Measurements from ENCODE around the gene OSBPL10.

Gene OSBPL10

DNA sequence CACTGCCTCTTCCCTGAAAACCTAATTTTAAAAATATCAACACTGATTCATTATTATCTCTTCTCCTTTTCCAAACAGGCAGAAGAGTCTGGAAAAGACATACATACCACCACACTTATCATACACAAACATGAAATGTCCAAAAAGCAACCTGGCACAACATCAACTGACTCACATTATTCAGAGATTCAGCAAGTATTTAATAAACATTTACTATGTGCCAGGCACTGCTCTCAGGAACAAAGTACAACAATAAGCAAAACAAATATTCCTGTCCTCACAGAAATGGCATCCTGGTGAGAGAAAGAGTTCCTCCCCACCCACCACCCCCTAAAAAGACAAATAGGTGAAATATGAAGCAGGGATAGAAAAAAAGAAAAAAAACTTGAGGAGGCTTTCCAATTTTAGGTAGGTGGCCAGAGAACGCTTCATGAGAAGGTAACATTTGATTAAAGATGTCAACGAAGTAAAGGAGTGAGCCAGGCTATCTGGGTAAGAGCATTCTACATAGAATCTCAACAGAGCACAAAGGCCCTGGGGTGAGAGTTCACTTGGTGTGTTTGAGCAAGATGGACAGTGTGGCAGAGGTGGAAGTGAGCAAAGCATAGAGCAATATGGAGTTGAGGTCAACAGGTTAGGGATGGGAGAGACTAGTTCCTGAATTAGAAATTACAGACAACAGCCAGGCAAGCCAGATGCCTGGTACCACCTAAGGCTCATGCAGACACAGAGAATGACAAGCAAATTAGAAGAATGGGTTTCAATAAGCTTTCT is 141.7 kb downstream of the OSBPL10 start:
- Histone ChIP-seq H3K4me3 (ENCODE audit: low read depth, low read length) (no peak overlapping the region), H4K8ac (ENCODE audit: low read depth, low read length) (no peak overlapping the region), H2BK12ac (ENCODE audit: low read length) (no peak overlapping the region), H2AK5ac (ENCODE audit: low read length) (no peak overlapping the region), H3K9ac (ENCODE audit: low read length) (no peak overlapping the region), H4K12ac (ENCODE audit: low read depth, low read length) (no peak overlapping the region), H3K27ac (ENCODE audit: low read depth, low read length) (no peak overlapping the region), H3K23ac (ENCODE audit: low read length) (no peak overlapping the region), H2BK120ac (ENCODE audit: insufficient read depth, low read length, poor library complexity) (peak overlapping the region; percentile 18), H3K14ac (ENCODE audit: low read length) (no peak overlapping the region), H2BK5ac (ENCODE audit: low read depth, low read length, poor library complexity) (no peak overlapping the region), H3K36me3 (ENCODE audit: control insufficient read depth in 1 of 2, insufficient read depth in 2 of 2, low read length in 2 of 2) (no peaks in the 10 kb centered on the region), H2AFZ (ENCODE audit: insufficient read depth, low read length, poor library complexity) (no peak overlapping the region), H3K79me1 (ENCODE audit: low read length) (peaks cover 2% of the 10 kb centered on the region), H3K27me3 (ENCODE audit: insufficient read depth, low read length) (no peaks in the 10 kb centered on the region), H3K4me1 (ENCODE audit: control insufficient read depth in 1 of 2, insufficient read depth in 2 of 2, low read length in 2 of 2) (peaks cover 0 to 2% of the 10 kb centered on the region in 2 experiments), H3K79me2 (ENCODE audit: control insufficient read depth, insufficient read depth, low read length, poor library complexity) (peaks cover 2% of the 10 kb centered on the region), H3K18ac (ENCODE audit: low read length) (no peak overlapping the region), H4K91ac (ENCODE audit: low read depth, low read length) (no peak overlapping the region), H3K9me3 (ENCODE audit: insufficient read depth, low read depth, low read length) (no peaks in the 10 kb centered on the region), H3K4me2 (ENCODE audit: low read length) (no peak overlapping the region), H3K4ac (ENCODE audit: low read depth, low read length) (no peak overlapping the region)
- no CpG with 5 or more reads among the region's 2 CpGs for WGBS (ENCODE audit: extremely low coverage, insufficient coverage, insufficient read length)
- DNase-seq, result no peak

DNA sequence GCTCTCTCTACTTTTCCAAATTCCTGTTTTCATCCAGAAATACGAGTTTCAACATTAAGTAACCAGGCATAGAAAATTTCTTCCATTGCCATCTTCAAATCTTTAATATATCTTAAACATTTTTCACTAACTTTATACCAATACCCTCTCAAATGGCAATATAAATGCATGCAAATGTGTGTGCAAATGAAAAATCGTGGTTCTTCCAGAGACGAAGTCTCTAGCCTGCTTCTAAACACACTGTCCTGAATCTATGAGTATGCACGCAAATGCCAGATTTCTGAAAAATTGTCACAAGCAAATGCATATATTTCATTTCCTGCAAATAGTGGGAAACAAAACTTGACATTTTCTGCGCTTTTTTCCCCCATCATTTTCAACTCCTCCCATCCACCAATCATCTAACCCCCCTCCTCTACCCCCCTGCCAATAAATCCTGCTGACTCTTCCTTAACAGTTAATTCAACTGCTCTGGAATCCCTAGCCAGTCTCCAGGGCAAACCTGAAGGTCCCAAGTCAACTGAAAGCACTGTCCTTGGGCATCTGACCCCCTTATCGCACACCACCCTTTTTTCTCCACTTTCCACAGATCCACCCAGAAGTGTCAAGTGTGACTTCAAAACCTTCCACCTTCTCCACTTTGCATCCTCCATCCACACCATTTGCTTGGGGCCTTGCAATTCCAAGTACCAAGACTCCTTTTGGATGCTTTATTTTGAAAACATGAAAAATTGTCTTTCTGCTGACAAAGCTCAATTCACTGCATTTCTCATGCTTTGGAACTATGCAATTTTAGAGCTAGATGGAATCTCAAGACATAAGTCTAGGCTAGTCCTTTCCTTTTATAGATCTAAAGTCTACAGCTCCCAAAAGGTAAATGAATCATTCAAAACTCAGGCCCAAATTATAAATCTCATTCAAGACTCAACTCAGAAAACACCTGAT is 144.7 kb downstream of the OSBPL10 start:
- Histone ChIP-seq H3K27me3 (ENCODE audit: insufficient read depth, low read length) (no peaks in the 10 kb centered on the region), H2AK5ac (ENCODE audit: low read length) (peak overlapping the region; percentile 69), H3K4me2 (ENCODE audit: low read length) (no peak overlapping the region), H3K14ac (ENCODE audit: low read length) (no peak overlapping the region), H3K23ac (ENCODE audit: low read length) (no peak overlapping the region), H3K18ac (ENCODE audit: low read length) (peak overlapping the region; percentile 86), H3K4me3 (ENCODE audit: low read depth, low read length) (no peak overlapping the region), H4K8ac (ENCODE audit: low read depth, low read length) (peak overlapping the region; percentile 65), H2BK12ac (ENCODE audit: low read length) (no peak overlapping the region), H3K9ac (ENCODE audit: low read length) (no peak overlapping the region), H3K79me1 (ENCODE audit: low read length) (peaks cover 5% of the 10 kb centered on the region), H2BK5ac (ENCODE audit: low read depth, low read length, poor library complexity) (no peak overlapping the region), H2AFZ (ENCODE audit: insufficient read depth, low read length, poor library complexity) (no peak overlapping the region), H3K4ac (ENCODE audit: low read depth, low read length) (peak overlapping the region; percentile 46), H3K36me3 (ENCODE audit: control insufficient read depth in 1 of 2, insufficient read depth in 2 of 2, low read length in 2 of 2) (no peaks in the 10 kb centered on the region), H2BK120ac (ENCODE audit: insufficient read depth, low read length, poor library complexity) (peak overlapping the region; percentile 22), H4K91ac (ENCODE audit: low read depth, low read length) (no peak overlapping the region), H3K4me1 (ENCODE audit: control insufficient read depth in 1 of 2, insufficient read depth in 2 of 2, low read length in 2 of 2) (peaks cover 4 to 11% of the 10 kb centered on the region in 2 experiments), H3K9me3 (ENCODE audit: insufficient read depth, low read depth, low read length) (peaks cover 1% of the 10 kb centered on the region), H3K27ac (ENCODE audit: low read depth, low read length) (no peak overlapping the region), H4K12ac (ENCODE audit: low read depth, low read length) (no peak overlapping the region), H3K79me2 (ENCODE audit: control insufficient read depth, insufficient read depth, low read length, poor library complexity) (peaks cover 2% of the 10 kb centered on the region)
- WGBS (ENCODE audit: extremely low coverage, insufficient coverage, insufficient read length), result 100% methylated on average over 1 of the region's 6 CpGs
- DNase-seq, result no peak

- Histone ChIP-seq H3K18ac (ENCODE audit: low read length) (no peak overlapping the region), H2AFZ (ENCODE audit: insufficient read depth, low read length, poor library complexity) (no peak overlapping the region), H2BK12ac (ENCODE audit: low read length) (no peak overlapping the region), H3K4me1 (ENCODE audit: control insufficient read depth in 1 of 2, insufficient read depth in 2 of 2, low read length in 2 of 2) (peaks cover 11 to 23% of the 10 kb centered on the region in 2 experiments), H2BK120ac (ENCODE audit: insufficient read depth, low read length, poor library complexity) (no peak overlapping the region), H4K12ac (ENCODE audit: low read depth, low read length) (no peak overlapping the region), H3K23ac (ENCODE audit: low read length) (no peak overlapping the region), H3K4me2 (ENCODE audit: low read length) (no peak overlapping the region), H3K79me1 (ENCODE audit: low read length) (peaks cover 11% of the 10 kb centered on the region), H2AK5ac (ENCODE audit: low read length) (no peak overlapping the region), H3K27ac (ENCODE audit: low read depth, low read length) (peak overlapping the region; percentile 52), H3K9me3 (ENCODE audit: insufficient read depth, low read depth, low read length) (peaks cover 1% of the 10 kb centered on the region), H3K36me3 (ENCODE audit: control insufficient read depth in 1 of 2, insufficient read depth in 2 of 2, low read length in 2 of 2) (no peaks in the 10 kb centered on the region), H3K4me3 (ENCODE audit: low read depth, low read length) (no peak overlapping the region), H3K27me3 (ENCODE audit: insufficient read depth, low read length) (no peaks in the 10 kb centered on the region), H2BK5ac (ENCODE audit: low read depth, low read length, poor library complexity) (no peak overlapping the region), H3K4ac (ENCODE audit: low read depth, low read length) (no peak overlapping the region), H4K8ac (ENCODE audit: low read depth, low read length) (no peak overlapping the region), H3K14ac (ENCODE audit: low read length) (no peak overlapping the region), H3K9ac (ENCODE audit: low read length) (no peak overlapping the region), H4K91ac (ENCODE audit: low read depth, low read length) (no peak overlapping the region), H3K79me2 (ENCODE audit: control insufficient read depth, insufficient read depth, low read length, poor library complexity) (peaks cover 2% of the 10 kb centered on the region)
- no CpG with 5 or more reads among the region's 6 CpGs for WGBS (ENCODE audit: extremely low coverage, insufficient coverage, insufficient read length)
- DNase-seq, result no peak
Measured at GRCh38 chr3:31833391-31834190, 147.5 kb downstream of the OSBPL10 start.

DNA sequence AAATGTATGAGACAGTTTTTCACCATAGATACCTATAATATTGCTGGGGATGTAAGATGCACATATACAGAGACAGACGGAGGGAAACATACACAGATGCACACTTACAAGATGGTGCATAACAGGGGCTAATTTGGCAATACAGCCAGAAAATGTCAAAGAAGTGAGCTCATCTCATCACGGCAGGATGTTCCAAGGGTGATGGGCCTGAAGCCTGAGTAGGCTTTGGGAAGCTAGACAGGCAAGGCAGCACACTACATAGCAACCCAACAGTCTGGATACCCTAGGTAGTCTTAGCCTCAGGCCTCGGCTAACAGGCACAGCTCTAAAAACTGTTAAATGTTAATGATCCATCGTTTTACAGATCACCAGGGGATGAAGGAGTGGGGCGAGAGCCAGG is 148.5 kb downstream of the OSBPL10 start:
- H3K9me3 ChIP-seq (ENCODE audit: insufficient read depth, low read depth, low read length), result peaks cover 1% of the 10 kb centered on the region
- peaks cover 11% of the 10 kb centered on the region for H3K79me1 ChIP-seq (ENCODE audit: low read length)
- peak; percentile 83 to 87 for DNase-seq
- no peak overlapping the region for H4K8ac ChIP-seq (ENCODE audit: low read depth, low read length)
- H3K23ac ChIP-seq (ENCODE audit: low read length), result no peak overlapping the region
- no peak overlapping the region for H3K4me3 ChIP-seq (ENCODE audit: low read depth, low read length)
- H2AFZ ChIP-seq (ENCODE audit: insufficient read depth, low read length, poor library complexity), result no peak overlapping the region
- no CpG with 5 or more reads among the region's 5 CpGs for whole genome bisulfite sequencing (ENCODE audit: extremely low coverage, insufficient coverage, insufficient read length)
- H2BK120ac ChIP-seq (ENCODE audit: insufficient read depth, low read length, poor library complexity), result no peak overlapping the region
- H2BK12ac ChIP-seq (ENCODE audit: low read length), result no peak overlapping the region
- peaks cover 11 to 23% of the 10 kb centered on the region in 2 experiments for H3K4me1 ChIP-seq (ENCODE audit: control insufficient read depth in 1 of 2, insufficient read depth in 2 of 2, low read length in 2 of 2)
- peak overlapping the region; percentile 16 for H3K4me2 ChIP-seq (ENCODE audit: low read length)
- H2AK5ac ChIP-seq (ENCODE audit: low read length), result no peak overlapping the region
- H3K4ac ChIP-seq (ENCODE audit: low read depth, low read length), result no peak overlapping the region
- H4K91ac ChIP-seq (ENCODE audit: low read depth, low read length), result no peak overlapping the region
- peak overlapping the region; percentile 52 for H3K27ac ChIP-seq (ENCODE audit: low read depth, low read length)
- no peaks in the 10 kb centered on the region for H3K27me3 ChIP-seq (ENCODE audit: insufficient read depth, low read length)
- no peak overlapping the region for H2BK5ac ChIP-seq (ENCODE audit: low read depth, low read length, poor library complexity)
- H4K12ac ChIP-seq (ENCODE audit: low read depth, low read length), result no peak overlapping the region
- peaks cover 2% of the 10 kb centered on the region for H3K79me2 ChIP-seq (ENCODE audit: control insufficient read depth, insufficient read depth, low read length, poor library complexity)
- H3K9ac ChIP-seq (ENCODE audit: low read length), result no peak overlapping the region
- H3K14ac ChIP-seq (ENCODE audit: low read length), result no peak overlapping the region
- no peak overlapping the region for H3K18ac ChIP-seq (ENCODE audit: low read length)
- no peaks in the 10 kb centered on the region for H3K36me3 ChIP-seq (ENCODE audit: control insufficient read depth in 1 of 2, insufficient read depth in 2 of 2, low read length in 2 of 2)
